Pancreas (tissue), 10 donors: ENCODE results near the gene FYN. TPM values are rescaled to one million over a fixed set of nuclear protein-coding genes. Genes with fewer than 3 reads are reported as not detected.

Experiments used
- ATAC-seq, 4 donors: fragments of 200-7000 bp; cut with Tn5 transposase; one replicate each; pipeline versions ENCODE4 v1.8.0 to v1.9.1; 2020; ENCODE audit warnings: mild to moderate bottlenecking in 4 of 4, moderate library complexity in 4 of 4
- DNase-seq, 6 donors: peaks; one replicate each; pipeline ENCODE4 v3.0.0-alpha.2; 2020
- FAIRE-seq: peaks from 2 replicates; lab custom pipeline; 2012; peaks lifted over from hg19 to GRCh38; lab: Jason Lieb, UNC
- H3K27ac ChIP-seq, 4 donors: fragments of 200-600 bp; sonication (generic); 1 replicate in 3 of 4; 2 replicates in 1 of 4; pipeline versions ENCODE4 v1.5.0 to v1.8.0; 2020
- H3K27me3 ChIP-seq, 4 donors: fragments of 200-600 bp; one replicate each; pipeline ENCODE4 v1.8.0; 2021
- H3K36me3 ChIP-seq, 3 donors: fragments of 200-600 bp; sonication (generic) in 1 of 3; one replicate each; pipeline versions ENCODE4 v1.5.0 to v1.8.0; 2020 to 2021
- H3K4me1 ChIP-seq, 3 donors: fragments of 200-600 bp; one replicate each; pipeline ENCODE4 v1.8.0; 2021
- H3K4me3 ChIP-seq, 4 donors: fragments of 200-600 bp; sonication (generic) in 2 of 4; one replicate each; pipeline versions ENCODE4 v1.5.0 to v1.8.0; 2020 to 2021
- H3K9me3 ChIP-seq, 4 donors: fragments of 200-600 bp; one replicate each; pipeline ENCODE4 v1.8.0; 2021
- CTCF ChIP-seq, 4 donors: fragments of 200-600 bp; sonication (generic) in 3 of 4; IDR thresholded peaks; one replicate each; pipeline versions ENCODE4 v1.5.0 to v1.8.0; 2021; ENCODE audit warnings: antibody characterized with exemption in 4 of 4
- WGBS, 2 donors: extraction: QIAGEN DNeasy Blood & Tissue Kit; methylation state at CpG; one replicate each; pipeline ENCODE4 v1.1.7; 2013; 5-methylcytosine and 5-hydroxymethylcytosine counted together
- intact Hi-C, 3 donors: fragments of 100-400 bp; cut with DNase I; formaldehyde crosslinking; loops; one replicate each; pipeline versions ENCODE4 v1.11.1 to v1.14.2; 2022
- polyA plus RNA-seq, 2 donors: library from polyadenylated mRNA; stranded (reverse); fragments of 200-250 nt; gene quantifications; one replicate each; pipeline ENCODE4 v1.2.3, GENCODE V29; 2013
- total RNA-seq, 6 donors: library from RNA; stranded (reverse); fragmentation: NEBNext Ultra II Directional in 4 of 6; extraction: Animal tissue kit (Norgen Biotek cat#: 25700) in 4 of 6; gene quantifications; one replicate each; pipeline versions ENCODE4 v1.2.1 to v1.2.4, GENCODE V29; 2021 to 2023
- donor health status: healthy with polysubstance abuse.
- donor health status: DM: no; HTN: no; CAD: no; lungs with moderate emphysema.
- donor health status: DM: no; HTN: no; CAD: no.
- donor health status: control.
- donor health status: control.
- donor health status: Bipolar disorder and iron deficiency.
- donor health status: DM: yes; HTN: yes; CAD: no.
- donor health status: DM: no; HTN: no; CAD: no.
- donor health status: DM: no; HTN: no; CAD: no.
- donor health status: DM: yes; HTN: yes; CAD: no.

Gene FYN
- total and polyA plus RNA-seq, 8 donors: 6.4 to 21.7 (median 11.9) TPM

GRCh38 chr6:111759836-111760785 lies 113.1 kb downstream of the FYN start:
- no peaks in the 10 kb centered on the region for H3K36me3 ChIP-seq
- no peak for FAIRE-seq
- H3K4me3 ChIP-seq: no peak overlapping the region

GRCh38 chr6:111759331-111759835 lies 113.9 kb downstream of the FYN start:
- Histone ChIP-seq H3K9me3 (no peaks in the 10 kb centered on the region), H3K4me1 (no peaks in the 10 kb centered on the region), H3K4me3 (no peak overlapping the region), H3K27ac (no peak overlapping the region), H3K36me3 (no peaks in the 10 kb centered on the region), H3K27me3 (no peaks in the 10 kb centered on the region)
- FAIRE-seq (no peak), DNase-seq (no peak), ATAC-seq (peak in 1 of 4 donors; percentile 10)
- no peak for TF ChIP-seq CTCF (IDR thresholded peaks at IDR 0.05)
- intact Hi-C loops: no loop called here
- WGBS, 2 donors: 63 to 75% methylated on average over 10 of the region's 10 CpGs

More at GRCh38 chr6:111759836-111760785, 113.1 kb downstream of the FYN start:
- Histone ChIP-seq H3K27me3 (no peaks in the 10 kb centered on the region), H3K9me3 (no peaks in the 10 kb centered on the region), H3K27ac (no peak overlapping the region), H3K4me1 (no peaks in the 10 kb centered on the region)
- 73 to 75% methylated on average over 18 of the region's 18 CpGs for WGBS, 2 donors
- TF ChIP-seq CTCF (IDR thresholded peaks at IDR 0.05): no peak
- no peak for DNase-seq
- ATAC-seq: peak in 3 of 4 donors; percentile 36 to 59 (median 51)
- intact Hi-C loops: no loop called here

GRCh38 chr6:111758608-111759329 lies 114.5 kb downstream of the FYN start:
- no peak for FAIRE-seq
- ATAC-seq: no peak

GRCh38 chr6:111757342-111757741 lies 115.9 kb downstream of the FYN start:
- no peak for FAIRE-seq
- H3K27ac ChIP-seq: no peak overlapping the region

More at GRCh38 chr6:111758608-111759329, 114.5 kb downstream of the FYN start:
- TF ChIP-seq CTCF (IDR thresholded peaks at IDR 0.05): no peak
- no peaks in the 10 kb centered on the region for H3K4me1 ChIP-seq
- no peaks in the 10 kb centered on the region for H3K36me3 ChIP-seq
- H3K9me3 ChIP-seq: no peaks in the 10 kb centered on the region
- 83 to 90% methylated on average over 11 of the region's 11 CpGs for WGBS, 2 donors
- no peak for DNase-seq
- H3K27ac ChIP-seq: no peak overlapping the region
- intact Hi-C loops: no loop called here
- H3K4me3 ChIP-seq: no peak overlapping the region
- H3K27me3 ChIP-seq: no peaks in the 10 kb centered on the region

More at GRCh38 chr6:111757342-111757741, 115.9 kb downstream of the FYN start:
- ATAC-seq (peak in 1 of 4 donors; percentile 36), DNase-seq (no peak)
- WGBS, 2 donors: 68 to 88% methylated on average over 1 of the region's 1 CpG
- Histone ChIP-seq H3K9me3 (no peaks in the 10 kb centered on the region), H3K36me3 (no peaks in the 10 kb centered on the region), H3K4me3 (no peak overlapping the region), H3K27me3 (no peaks in the 10 kb centered on the region), H3K4me1 (no peaks in the 10 kb centered on the region)
- intact Hi-C loops: no loop called here
- TF ChIP-seq CTCF (IDR thresholded peaks at IDR 0.05): no peak
